Measurements from ENCODE around the gene LRRC37B.
A peak's percentile ranks its signal among the peaks of the same experiment; 100 is the strongest.
"Not testable (repeated sequence)": the region's sequence is repeated elsewhere in the genome, so short reads cannot be mapped to it uniquely, and the experiment has no call there.

LRRC37B gene

DNA sequence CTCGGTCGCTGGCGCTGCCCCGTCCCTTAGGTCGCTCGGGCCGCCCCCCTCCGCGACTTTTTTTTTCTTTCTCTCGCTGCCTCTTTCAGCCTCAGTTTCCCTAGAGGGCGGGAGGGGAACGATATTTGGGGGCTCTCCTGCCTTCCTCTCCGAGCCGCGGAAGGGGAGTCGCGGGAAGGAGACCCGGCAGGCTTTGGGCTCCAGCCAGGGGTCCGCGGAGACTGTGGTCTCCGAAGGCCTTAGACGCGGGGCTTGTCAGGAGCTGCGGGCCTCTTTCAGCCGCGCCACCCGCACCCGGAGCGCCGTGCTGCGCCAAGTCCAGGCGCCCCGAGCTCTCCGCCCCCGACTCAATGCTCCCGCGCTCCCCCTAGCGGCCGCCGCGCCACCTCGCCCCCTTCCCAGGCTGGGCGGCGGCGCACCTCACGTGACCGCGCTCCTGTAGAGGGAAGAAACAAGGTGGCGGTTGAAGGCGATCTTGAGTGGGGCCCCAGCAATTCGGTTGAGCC, at the start of gene LRRC37B:
LRRC37B (plus strand) TSS at position 427 of the 506 bp plus-strand sequence. CDS start 14,010 bp downstream, outside the sequence.
- DNase-seq: peak; percentile 16

- not testable (repeated sequence) for DNase-seq
Observed at GRCh38 chr17:31964131-31964530, 43.1 kb upstream of the LRRC37B start.

DNA sequence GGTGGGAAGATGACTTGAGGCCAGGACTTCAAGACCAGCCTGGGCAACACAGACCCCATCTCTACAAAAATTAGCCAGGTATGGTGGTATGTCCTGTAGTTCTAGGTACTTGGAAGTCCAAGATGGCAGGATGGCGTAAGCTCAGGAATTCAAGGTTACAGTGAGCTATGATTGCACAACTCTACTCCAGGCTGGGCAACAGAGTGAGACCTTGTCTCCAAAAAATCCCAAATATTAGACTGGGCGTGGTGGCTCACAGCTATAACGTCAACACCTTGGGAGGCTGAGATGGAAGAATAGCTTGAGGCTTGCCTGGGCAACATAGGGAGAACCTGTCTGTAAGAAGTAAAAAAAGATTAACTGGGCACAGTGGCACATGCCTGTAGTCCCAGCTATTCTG, 39.5 kb upstream of the LRRC37B start:
- DNase-seq: no peak

GRCh38 chr17:31970416-31970815, 36.8 kb upstream of the LRRC37B start:
- DNase-seq: not testable (repeated sequence)

- not testable (repeated sequence) for DNase-seq
Observed at GRCh38 chr17:31974269-31975071, 32.7 kb upstream of the LRRC37B start.

DNA sequence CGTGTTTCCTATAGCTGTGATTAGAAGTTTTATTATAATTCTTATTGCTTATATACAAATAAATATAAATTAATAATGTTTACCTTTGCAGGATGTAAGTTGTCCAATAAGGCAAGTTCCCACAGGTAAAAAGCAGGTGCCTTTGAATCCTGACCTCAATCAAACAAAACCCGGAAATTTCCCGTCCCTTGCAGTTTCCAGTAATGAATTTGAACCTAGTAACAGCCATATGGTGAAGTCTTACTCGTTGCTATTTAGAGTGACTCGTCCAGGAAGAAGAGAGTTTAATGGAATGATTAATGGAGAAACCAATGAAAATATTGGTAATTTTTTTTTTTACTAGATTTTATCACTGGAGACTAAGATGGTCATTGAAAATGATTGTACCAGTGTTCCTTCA, 31.8 kb upstream of the LRRC37B start:
- not testable (repeated sequence) for DNase-seq

GRCh38 chr17:31991821-31992220, 15.4 kb upstream of the LRRC37B start:
- not testable (repeated sequence) for DNase-seq

DNA sequence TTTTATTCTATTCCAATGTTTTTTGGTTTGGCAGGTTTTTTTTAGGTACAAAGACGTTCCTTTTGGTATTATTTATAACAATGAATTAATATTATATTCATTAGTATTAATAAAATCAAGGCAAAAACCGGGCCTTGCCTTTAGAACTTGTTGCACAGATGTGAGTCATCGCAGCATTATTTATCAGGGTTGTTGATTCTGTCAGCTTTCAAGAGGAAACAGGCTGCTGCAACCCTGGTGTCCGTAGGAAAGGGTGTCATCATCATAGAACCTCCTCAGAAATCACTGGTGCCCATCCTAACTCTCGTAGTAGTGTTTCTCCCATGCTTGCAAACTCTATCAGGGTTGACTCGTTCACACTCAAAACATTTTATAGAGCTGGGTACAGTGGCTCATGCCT, 10.2 kb upstream of the LRRC37B start:
- no peak for DNase-seq

- no peak for DNase-seq
Observed at GRCh38 chr17:32007463-32008298, 498 bp downstream of the LRRC37B start.

GRCh38 chr17:32009262-32009542, 2.0 kb downstream of the LRRC37B start:
- DNase-seq: no peak

- no peak for DNase-seq
Observed at GRCh38 chr17:32010114-32010513, 2.9 kb downstream of the LRRC37B start.

- peak; percentile 6 for DNase-seq
Observed at GRCh38 chr17:32015245-32016013, 8.2 kb downstream of the LRRC37B start.

DNA sequence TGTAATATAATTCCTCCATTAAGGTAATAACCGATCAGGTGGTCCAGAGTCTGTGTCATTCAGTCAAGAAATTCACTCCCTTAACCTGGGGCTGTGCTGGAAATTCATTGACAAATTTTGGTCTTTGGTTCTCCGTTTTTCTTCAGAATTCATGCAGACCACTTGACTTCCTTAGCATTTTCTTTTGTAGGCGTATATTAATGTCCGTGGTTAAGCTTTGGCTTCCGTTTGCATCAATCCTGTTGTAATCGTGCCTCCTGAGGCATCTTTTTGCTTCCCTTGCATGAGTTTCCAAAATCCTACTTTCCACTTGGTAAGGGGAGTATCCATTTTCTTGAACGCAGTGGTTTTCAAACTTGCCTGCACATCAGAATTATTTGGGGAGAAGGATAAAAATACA, 9.0 kb downstream of the LRRC37B start:
- no peak for DNase-seq

DNA sequence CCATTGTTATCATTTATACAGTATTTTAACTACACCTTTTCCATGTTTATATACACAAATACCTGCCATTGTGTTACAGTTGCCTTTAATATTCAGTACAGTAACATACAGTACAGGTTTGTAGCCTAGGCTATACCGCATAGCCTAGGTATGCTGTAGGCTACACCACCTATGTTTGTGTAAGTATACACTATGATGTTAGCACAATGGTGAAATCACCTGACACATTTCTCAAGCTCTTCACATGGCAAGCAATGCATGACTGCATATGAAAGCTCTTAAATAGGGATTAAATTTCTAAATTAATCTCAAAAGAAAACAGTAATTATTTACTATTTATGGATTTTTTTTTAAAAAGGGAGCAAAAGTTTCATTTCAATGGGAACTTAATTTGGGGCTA, 12.0 kb downstream of the LRRC37B start:
- no peak for DNase-seq

DNA sequence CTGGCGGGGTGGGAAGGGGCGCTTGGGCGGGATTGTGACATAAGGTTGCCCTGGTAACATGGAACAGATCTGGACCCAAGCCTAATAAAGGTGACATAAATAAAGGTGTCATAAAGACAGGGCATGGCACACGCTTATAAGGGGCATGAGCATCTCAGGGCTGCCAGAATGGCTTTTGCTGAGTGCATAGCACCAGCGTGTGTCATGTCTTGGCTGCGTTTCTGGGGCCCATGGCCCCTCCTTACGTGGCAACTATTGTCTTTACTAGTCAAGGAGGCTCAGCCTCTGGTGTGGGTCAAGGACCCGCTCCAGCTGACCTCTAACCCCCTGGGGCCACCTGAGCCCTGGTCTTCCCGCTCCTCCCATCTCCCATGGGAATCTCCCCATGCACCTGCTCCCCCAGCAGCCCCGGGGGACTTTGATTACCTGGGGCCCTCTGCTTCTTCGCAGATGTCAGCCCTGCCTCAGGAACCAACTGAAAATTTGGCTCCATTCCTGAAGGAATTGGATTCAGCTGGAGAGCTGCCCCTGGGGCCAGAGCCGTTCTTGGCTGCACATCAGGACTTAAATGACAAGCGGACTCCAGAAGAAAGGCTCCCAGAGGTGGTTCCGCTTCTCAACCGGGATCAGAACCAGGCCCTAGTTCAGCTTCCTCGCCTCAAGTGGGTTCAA, 13.9 kb downstream of the LRRC37B start:
- DNase-seq: no peak

- DNase-seq: no peak
Observed at GRCh38 chr17:32021615-32021955, 14.4 kb downstream of the LRRC37B start.

- DNase-seq: not testable (repeated sequence)
Observed at GRCh38 chr17:32022554-32022953, 15.4 kb downstream of the LRRC37B start.

- DNase-seq: not testable (repeated sequence)
Observed at GRCh38 chr17:32027271-32027670, 20.1 kb downstream of the LRRC37B start.

DNA sequence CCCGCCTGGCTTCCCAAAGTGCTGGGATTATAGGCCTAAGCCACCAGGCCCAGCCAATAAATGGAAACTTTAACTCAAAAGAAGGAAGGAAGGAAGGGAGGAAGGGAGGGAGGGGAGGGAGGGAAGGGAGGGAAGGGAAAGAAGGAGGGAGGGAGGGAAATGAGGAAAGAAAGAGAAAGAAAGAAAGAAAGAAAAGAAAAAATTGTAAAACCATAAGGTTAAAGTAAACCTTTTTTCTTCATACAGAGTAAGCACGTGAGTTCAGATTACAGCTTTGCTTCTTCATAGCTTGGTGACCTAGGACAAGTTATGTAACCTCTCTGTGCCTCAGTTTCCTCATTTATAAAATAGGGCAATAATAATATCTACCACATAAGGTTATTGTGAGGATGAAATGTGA, 26.0 kb downstream of the LRRC37B start:
- no peak for DNase-seq

GRCh38 chr17:32033812-32034211, 26.6 kb downstream of the LRRC37B start:
- DNase-seq: not testable (repeated sequence)

DNA sequence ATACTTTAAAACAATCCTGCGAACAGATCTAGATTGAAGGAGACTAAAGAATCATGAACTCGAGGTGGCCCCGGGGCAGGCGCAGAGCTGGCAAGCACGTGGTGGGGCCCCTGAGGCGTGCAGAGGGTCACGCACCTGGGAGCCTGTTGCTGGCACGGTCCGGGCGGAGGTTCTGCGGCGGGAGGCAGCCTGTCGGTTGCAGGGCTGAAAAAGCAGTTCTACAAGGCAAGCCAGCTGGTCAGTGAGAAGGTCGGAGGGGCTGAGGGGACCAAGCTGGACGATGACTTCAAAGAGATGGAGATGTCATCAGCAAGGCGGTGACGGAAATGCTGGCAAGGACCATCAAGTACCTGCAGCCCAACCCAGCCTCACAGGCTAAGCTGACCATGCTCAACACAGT, 33.1 kb downstream of the LRRC37B start:
- DNase-seq: not testable (repeated sequence)

GRCh38 chr17:32041306-32041875, 34.2 kb downstream of the LRRC37B start:
- not testable (repeated sequence) for DNase-seq

All from NCI-H187 treated with DMSO at 0.1 percent for 48 hours (cell line).